ENCODE measurements around the gene STARD13.

STARD13 gene

DNA sequence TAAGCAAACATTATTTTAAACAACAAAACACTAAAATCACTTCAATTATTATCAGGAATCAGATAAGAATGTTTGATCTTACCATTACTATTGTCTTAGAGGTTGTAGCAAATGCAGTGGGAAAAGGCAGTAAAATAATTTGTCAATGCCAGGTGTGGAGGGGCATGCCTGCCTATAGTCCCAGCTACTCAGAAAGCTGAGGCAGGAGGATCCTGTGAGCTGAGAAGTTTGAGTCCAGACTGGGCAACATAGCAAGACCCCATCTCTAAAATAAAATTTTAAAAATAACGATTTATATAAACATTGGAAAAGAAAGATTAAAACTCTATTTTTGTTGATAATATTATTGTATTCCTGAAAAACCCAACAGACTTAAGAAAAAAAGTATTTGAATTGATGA, 202.5 kb downstream of the STARD13 start:
- DNase-seq (ENCODE audit: low spot score): no peak

DNA sequence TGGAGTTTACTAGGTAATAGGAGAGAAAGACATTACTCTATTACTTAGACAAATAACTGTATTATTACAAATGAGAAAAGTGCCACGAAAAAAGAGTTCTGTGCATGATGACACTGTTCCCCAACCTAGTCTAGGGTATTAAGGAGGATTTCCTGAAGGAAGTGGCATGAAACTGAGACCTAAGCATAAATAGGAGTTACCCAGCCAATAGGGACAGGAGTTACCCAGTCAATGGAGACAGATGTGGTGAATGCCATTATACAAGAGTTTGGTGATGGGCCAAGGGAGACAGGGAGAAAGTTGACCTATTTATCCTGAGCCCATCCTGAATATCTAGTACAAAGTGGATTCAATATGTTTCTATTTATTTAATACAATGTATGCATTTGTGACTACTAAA, 203.9 kb downstream of the STARD13 start:
- no peak for DNase-seq (ENCODE audit: low spot score)

DNA sequence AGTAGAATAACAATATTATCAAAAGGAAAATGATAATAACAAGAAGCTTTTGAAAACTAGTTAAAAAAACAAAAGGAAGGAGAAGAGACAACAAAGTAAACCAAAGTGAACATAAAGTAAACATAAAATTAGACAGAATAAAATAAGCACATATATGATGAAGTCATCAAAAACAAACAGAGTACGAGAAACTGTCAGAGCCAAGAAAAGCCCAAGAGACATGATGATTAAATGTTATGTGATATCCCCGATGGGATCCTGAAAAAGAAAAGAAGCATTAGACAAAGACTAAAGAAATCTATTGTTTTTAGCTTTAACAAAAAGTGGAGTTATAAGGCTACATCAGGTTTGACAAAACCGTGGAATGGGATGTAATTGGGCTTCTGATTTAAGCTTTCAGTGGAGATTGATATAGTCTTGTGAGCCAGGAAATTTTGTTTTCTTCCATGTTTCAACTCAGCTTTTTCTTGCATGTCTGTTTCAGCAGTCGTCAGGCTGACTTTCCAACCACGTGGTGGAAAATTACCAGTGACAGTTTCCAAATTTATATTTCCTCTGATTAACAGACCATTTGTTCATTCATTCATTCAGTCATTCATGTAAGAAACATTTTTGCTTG, 204.5 kb downstream of the STARD13 start:
- DNase-seq (ENCODE audit: low spot score): no peak

DNA sequence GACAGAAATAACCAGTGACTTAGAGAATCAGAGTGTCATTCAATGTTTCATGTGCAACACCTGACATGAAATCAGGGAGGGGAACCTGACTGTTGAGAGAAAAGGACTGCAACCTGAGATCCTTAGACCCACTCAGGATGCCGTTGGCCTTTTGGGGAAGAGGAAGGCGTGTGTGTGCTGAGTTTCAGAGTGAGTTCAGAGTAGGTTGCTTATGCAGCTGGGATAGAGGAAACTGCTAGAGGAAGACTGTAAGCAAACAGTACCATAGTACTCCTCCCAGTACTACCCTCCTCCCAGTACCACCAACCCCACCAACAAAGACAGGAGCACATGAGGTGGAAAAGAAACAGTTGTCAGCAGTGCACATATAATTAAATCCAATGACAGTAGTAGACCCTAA, 205.6 kb downstream of the STARD13 start:
- DNase-seq (ENCODE audit: low spot score): no peak

DNA sequence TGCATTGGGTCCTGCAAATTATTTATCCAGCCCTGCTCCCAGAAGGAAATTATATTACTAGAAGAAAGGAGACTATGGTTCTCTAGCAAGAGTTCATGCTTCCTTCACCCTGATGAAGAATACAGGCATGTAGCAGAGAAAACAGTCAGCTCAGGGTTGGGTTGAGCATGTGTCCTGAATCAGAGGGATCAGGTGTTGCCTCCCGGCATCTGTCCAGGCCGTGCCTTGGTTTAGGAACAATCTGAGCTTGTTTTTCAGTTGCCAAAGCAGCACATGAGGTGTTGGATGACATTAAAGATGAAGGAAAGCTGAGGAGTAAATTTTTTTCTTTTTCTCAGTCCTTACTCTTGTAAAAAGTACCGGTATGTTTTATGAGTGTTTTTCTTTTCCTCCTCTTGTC, 207.3 kb downstream of the STARD13 start:
- DNase-seq (ENCODE audit: low spot score): no peak

DNA sequence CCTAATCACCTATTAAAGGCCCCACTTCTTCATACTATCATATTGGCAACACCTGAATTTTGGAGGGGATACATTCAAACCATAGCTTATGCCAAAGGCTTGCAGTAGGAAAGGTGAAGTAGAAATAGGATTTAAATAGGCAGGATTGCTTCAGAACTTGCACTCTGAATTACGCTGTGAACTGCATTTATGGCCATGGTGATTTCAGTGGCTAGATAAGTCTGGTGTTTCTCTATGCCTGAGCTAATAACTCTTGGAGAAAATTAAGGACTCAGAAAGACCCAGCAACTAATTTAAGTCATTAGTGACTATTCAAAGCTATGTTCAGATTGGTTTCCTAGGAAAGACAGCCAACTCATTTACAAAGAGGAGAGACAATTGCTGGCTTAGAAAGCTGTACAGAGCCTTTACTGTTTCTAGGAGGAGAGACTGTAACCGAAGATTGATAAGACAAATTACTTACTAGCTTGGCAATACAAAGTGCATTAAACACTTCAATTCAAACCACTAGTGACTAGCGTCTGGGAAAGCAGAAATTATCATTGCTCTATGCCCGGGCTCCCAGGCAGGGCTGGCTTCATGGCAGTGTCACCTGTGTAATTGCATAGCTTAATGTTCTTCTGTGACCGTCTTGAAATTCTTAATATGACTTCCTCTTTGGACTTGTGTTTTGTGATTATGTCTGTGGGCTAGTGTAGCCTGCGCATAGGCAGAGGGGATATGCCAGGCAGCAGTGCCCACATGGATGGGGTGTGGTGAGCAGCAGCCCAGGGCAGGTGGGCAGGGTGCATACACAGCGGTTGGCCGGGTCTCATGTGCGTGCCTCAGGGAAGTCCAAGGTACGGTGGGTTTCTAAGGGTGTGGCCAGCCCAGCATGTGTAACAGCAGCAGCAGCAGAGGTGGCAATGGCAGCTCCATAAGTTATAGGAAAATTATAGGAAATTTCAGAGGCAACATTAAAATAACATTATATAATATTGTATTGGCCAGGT, 209.3 kb downstream of the STARD13 start:
- DNase-seq (ENCODE audit: low spot score): no peak

DNA sequence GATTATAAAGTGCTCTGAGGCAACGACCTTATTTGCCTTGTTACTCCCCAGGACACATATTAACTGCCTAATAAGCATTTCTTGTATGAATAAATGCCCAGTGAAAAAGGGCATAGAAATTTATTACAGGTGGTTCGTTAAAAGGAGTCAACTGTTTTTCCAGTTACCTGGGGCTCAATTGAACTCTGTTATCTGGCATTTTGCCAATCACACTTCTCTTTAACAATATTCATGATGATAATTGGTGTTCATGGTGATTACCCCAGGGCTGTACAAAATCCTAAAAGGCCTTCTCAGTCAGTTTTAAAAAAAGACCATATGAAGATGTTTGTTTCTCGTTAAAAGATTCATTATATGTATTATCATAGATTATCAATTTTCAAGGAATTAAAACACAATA, 212.2 kb downstream of the STARD13 start:
- no peak for DNase-seq (ENCODE audit: low spot score)

DNA sequence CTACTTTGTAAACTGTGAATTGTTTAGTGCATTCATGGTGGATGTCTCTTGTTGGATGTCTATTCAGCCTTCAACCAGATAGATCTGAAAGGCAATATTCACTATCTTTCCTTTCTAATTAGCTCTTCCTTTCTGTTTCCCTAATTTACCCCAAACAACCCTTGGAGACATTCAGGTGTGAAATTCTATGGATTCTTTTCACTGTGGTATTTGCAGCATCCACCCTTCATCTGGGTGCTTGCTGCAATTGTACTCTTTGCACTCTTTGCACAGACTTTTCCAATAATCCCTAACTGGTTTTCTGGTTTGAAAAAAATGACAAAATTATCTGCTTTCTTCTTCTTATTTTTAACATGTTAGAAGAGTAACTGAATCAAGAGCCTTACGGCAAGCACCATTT, 212.8 kb downstream of the STARD13 start:
- DNase-seq (ENCODE audit: low spot score): no peak

DNA sequence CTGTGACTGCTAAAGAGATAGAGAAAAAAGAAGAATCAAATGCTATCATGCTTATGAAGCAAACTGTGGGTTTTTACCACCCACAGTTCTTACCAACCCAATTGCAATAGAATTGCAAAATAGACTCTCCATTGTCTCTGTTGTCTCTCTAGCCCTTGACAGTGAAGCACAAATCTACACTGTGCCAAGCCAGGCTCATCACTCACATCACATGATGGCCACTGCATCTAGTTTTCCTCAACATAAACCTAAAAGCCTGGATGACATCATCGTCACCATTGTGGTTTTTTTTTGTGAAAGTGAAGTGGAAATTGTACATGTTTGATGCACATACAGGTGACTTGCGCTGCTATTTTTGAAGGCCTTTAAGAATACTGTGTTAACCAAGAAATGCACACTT, 213.3 kb downstream of the STARD13 start:
- DNase-seq (ENCODE audit: low spot score): no peak

DNA sequence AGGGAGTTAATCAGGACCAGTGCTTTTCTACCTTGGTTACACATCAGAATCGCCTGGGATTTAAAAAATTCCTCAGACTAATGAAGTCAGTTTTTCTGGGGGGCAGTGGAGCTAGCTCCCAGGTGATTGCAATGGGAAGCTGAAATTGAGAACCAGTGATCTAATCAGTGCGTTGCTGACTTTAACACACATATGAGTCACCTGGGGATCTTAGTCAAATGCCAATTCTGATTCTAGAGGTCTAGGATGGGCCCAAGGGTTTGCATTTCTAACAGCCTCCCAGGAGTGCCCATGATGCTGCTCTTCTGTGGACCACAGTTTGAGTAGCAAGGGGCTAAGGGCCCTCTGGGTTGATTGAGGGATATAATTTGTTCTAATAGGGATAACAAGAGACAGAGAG, 214.8 kb downstream of the STARD13 start:
- no peak for DNase-seq (ENCODE audit: low spot score)

DNA sequence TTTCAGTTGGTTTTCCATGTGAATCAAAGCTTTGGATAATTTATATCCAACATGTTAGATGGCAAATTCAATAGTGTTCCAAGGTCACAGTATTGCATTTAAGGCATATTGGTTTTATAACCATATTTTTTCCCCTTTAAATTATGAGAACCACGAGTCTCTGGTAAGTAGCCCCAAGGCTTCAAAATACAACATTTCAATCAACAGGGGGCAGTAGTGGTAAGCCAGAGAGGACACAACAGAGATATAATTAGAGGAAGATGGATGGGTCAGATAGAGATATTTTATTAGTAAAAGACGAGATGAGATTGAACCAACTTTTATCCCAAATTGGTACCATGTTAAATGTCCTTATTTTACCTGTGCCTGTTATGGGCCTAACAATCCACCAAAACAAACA, 216.2 kb downstream of the STARD13 start:
- no peak for DNase-seq (ENCODE audit: low spot score)

DNA sequence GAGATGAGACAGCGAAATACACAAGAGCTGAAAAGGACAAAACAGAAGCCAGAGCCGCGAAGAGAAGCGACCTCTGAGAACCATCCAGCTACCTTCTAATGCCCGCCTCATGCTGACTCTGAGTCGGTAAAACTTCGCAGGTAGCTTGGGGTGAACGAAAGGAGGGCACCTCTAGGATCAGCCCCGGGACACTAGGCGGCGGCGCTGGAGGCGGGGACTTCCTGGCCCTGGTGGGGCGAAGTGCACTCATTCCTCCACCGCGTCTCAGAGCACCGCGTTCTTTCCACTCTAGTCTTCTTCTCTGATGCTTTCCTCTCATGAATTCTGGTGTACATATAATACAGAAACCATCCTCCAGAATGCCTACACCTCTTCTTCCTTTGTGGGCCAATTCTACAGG, 219.2 kb downstream of the STARD13 start:
- DNase-seq (ENCODE audit: low spot score): no peak

DNA sequence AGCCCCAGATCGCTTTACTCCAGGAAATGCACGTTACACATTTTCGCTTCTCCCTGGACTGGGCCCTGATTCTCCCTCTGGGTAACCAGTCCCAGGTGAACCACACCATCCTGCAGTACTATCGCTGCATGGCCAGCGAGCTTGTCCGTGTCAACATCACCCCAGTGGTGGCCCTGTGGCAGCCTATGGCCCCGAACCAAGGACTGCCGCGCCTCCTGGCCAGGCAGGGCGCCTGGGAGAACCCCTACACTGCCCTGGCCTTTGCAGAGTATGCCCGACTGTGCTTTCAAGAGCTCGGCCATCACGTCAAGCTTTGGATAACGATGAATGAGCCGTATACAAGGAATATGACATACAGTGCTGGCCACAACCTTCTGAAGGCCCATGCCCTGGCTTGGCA, 224.7 kb downstream of the STARD13 start:
- DNase-seq (ENCODE audit: low spot score): no peak

DNA sequence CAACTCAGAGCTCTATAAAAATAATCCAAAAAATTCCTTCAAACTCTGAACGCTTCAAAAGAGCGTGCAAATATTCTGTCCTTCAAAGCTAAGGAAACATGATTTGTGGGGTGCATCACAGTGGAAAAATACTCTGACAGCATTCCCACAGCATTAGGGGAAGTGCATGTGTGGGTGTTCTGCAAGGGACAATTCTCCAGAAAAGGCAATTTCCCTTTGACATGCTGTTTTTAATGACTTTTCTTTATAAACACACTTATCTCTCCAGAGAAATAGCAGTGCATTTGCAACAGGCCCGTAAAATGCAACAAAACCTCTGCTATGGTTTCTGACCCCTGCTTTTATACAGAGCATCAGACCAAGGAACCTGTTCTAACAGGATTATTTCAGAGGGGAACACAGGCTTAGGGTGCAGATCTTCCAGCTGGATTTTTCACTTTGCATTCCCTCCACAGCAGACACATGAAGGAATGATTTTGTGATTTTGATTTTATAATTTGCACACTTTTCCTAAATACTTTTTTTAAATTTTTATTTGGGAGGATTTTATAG, 226.7 kb downstream of the STARD13 start:
- DNase-seq (ENCODE audit: low spot score): no peak

DNA sequence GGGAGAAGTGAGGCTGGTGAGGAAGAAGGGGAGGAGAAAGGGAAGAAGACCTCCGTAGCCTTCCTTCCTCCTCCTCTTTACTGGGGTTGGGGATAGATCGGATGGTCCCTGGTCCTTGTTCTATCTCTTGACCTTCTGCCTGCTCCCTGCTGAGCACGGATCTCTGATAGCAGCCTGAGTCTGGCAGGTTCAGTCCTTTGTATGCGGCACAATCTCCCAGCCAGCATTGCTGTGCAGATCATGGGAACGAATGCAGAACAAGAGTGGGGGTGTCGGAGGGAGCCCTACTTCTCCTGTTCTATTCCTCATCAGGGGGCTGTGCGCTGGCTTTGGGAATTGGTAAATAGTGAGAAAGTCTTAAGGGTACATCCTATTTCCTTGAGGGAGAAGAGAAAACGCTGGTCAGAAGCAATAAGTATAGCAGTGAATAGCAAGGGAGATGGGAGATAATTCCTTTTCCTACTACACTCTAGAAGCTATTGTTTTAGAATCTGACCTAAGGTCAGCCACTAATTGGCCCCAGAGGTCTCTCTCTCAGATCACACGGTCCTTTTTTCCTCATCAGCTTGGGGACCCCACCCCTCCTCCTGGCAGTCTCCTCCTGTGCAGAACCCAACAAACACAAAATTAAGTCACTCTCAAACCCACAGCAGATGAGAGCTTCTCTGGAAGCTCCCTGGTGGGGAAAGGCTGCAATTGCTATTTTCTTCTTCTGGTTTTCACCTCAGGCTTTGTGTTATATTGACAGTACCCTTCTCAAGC, 228.4 kb downstream of the STARD13 start:
- DNase-seq (ENCODE audit: low spot score): no peak

DNA sequence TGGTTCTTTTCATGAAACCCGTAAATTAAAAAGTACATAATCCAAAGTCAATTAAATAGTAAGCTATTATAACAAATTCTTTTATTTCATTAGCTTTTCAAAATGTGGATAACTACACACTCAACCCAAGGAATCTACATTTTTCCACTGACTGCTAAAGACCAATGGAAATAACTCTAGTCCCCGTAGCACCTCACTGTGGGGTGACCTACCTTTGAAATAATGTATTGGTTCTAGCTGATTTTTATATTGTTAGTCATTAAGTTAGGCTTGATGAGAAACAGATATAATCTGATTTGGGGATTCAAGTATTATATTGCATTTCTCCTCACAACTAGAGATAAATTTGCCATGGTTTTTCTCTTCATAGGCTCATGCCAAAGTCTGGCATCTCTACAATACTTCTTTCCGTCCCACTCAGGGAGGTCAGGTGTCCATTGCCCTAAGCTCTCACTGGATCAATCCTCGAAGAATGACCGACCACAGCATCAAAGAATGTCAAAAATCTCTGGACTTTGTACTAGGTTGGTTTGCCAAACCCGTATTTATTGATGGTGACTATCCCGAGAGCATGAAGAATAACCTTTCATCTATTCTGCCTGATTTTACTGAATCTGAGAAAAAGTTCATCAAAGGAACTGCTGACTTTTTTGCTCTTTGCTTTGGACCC, 232.0 kb downstream of the STARD13 start:
- DNase-seq (ENCODE audit: low spot score): peak; percentile 2

Measured in LoVo (cell line).